Esophagus mucosa (tissue), 1 donor: ENCODE results near the gene DNAJC8. TPM values are rescaled to one million over a fixed set of nuclear protein-coding genes. Genes with fewer than 3 reads are reported as not detected.

Source experiments
- ATAC-seq: fragments of 200-7000 bp; cut with Tn5 transposase; one replicate; pipeline ENCODE4 v1.9.1; 2020
- total RNA-seq: library from RNA; stranded (reverse); gene quantifications from one replicate; pipeline ENCODE4 v1.2.4, GENCODE V29; 2023
- donor health status: DM: yes; HTN: yes; CAD: no.

The DNAJC8 gene
- total RNA-seq, 1 donor from 2014 or later, result 45.8 TPM

DNA sequence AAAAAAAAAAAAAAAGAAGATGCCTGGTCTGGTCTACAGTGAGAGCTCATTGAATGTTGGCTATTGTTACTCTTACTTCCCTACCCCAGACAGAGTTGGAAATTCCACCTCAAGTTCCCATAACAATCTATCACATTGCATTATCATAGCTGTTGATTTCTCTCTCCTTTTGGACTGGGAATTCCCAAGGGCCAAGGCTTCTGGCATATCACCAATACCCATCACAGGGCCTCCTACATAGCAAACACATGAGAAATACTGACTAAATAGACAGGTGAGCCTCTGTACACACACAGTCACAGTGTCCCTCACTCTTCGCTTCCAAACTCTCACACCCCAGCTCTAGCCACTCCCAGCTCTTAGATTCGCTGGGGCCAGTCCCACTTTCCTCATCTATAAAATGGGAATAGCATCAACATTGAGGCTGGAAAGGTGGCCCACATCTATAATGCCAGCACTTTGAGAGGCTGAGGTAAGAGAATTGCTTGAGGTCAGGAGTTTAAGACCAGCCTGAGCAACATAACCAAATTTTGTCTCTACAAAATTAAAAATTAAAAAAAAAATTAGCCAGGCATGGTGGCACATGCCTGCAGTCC, 62.7 kb downstream of the DNAJC8 start:
- ATAC-seq, result peak; percentile 68

DNA sequence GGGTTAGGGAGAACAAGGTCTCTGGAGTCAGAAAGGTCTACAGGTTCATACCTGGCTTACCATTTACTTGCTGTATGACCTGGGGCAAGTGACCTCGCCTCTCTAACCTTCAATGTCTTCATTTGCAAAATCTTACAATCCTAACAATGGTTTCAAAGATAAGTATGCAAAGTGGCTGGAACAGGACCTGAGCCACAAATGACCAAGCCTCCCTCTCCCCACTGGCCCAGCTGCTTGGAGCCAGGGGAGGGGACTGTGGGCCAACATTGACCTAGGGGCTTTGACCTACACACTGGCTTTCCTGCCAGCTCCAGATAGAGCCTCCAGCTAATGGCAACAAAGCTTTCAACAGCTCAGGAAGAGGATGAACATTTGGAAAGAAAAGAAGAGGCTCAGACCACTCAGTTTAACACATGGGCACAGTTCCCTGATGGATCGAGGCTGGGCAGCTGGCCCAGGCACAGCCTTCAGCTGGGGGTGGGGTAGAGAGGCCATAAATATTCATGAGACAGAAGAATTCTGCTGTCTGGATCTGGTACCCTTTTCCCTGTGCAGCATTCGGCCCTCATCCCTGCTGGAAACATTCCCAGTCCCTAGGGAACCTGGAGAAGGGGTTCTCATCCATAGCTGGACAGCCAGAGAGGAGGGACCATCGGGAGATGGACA, 69.2 kb downstream of the DNAJC8 start:
- ATAC-seq, result no peak

DNA sequence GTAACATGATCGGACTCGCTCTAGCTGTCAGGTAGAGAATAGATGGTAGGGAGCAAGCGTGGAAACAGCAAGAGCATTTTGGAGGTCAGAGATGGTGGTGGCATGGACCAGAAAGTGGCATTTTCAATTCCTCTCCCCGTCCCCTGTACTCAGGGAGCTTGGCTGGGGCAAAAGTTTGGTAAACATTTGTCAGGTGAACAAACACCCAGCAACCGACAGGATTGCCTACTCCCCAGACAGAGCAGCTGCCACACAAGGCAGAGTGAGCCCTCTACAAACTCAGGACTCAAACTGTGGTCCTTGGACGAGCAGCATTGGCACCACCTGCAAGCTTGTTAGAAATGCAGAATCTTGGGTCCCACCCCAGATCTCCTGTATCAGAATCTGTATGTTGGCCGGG, 70.7 kb downstream of the DNAJC8 start:
- ATAC-seq, result no peak

DNA sequence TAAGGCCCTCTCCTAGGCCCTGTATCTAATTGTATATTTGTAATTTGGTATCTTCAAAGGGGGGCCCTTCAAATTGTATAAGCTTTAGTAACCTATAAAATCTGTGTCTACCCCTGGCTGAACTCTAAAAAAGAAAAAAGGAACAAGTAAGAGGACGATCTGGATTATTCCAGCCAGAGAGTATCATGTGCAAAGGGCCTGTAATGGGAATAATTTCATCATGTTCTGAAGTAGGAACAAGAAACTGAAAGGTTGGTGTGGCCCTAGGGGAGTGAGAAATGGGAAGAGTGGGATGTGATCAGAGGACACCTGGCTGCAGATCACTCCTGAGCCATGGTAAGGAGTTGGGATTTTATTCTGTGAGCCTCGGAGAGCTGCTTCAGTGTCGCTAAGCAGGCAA, 71.1 kb downstream of the DNAJC8 start:
- peak; percentile 41 for ATAC-seq

DNA sequence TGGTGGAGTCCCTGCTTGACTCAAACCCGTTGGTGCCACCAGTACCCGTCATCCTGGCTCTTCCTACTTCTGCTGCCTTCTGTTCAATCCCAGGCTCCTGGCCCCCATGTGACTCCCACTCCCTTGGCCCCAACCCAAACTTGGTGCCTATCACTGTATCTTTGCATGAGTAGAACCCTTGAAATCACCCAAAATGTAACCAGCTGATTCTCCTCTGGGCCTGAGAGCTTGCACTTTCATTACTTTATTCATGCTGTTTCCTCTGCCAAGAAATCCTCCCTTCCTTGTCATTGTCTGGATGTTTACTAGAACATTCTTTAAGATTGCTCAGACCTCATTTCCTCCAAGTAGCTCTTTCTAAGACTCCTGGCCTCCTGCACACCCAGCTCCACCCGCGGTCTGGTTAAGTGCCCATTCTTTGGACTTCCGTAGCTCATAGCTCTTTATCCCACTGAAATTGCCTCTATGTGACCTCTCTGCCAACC, 72.0 kb downstream of the DNAJC8 start:
- ATAC-seq, result peak; percentile 83

GRCh38 chr1:28159680-28160079, 73.1 kb downstream of the DNAJC8 start:
- ATAC-seq, result no peak

- ATAC-seq, result no peak
Measured at GRCh38 chr1:28159243-28159642, 73.6 kb downstream of the DNAJC8 start.

DNA sequence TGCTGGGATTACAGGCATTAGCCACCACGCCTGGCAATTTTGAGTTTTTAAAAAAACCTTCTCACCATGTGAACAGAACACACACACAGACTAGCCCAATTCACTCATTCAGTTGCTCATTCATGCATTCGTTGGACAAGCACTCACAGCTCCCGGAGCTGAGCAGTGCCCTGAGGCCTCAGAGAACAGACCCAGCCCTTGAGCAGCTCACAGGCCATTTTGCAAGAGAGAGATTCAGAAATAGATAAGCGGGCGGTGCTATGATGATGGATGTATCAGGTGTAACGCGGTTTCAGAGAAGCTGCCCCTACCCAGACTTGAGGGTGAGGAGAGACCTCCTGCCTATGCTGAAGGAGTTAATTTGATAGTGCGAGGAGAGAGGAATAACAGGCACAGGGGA, 74.9 kb downstream of the DNAJC8 start:
- ATAC-seq, result no peak

DNA sequence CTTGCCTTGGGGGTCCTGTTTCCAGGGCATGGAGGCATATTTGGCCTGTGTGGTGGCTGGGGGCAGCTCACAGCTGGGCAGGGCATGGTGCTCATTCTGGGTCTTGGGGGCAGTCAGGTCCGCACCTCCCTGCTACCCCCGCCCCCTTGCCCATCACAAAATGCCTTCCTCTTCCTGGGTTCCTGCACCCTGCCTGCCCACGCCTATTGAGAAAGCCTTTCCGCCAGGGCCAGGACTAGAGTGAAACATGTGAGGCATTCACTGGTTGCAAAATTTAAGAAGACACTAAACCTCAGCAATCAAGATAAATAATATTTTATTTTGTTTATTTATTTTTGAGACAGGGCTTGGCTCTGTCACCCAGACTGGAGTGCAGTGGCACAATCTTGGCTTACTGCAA, 76.0 kb downstream of the DNAJC8 start:
- ATAC-seq, result no peak

- ATAC-seq, result no peak
Measured at GRCh38 chr1:28155628-28156027, 77.2 kb downstream of the DNAJC8 start.

GRCh38 chr1:28154078-28154594, 78.7 kb downstream of the DNAJC8 start:
- no peak for ATAC-seq

Other genes starting within 250 kb of the DNAJC8 start
- 18.9 TPM for gene EYA3, start 144.4 kb downstream of the DNAJC8 start, total RNA-seq
- gene PTAFR, start 56.3 kb downstream of the DNAJC8 start, total RNA-seq, result 7.6 TPM
- gene ATP5IF1, start 3.1 kb upstream of the DNAJC8 start, total RNA-seq, result 119 TPM
- 26.2 TPM for gene SESN2, start 26.5 kb upstream of the DNAJC8 start, total RNA-seq
- gene MED18, start 96.0 kb upstream of the DNAJC8 start, total RNA-seq, result 15.5 TPM
- 56.3 TPM for gene PHACTR4, start 136.7 kb upstream of the DNAJC8 start, total RNA-seq